ENCODE results near the gene PIK3R4.

Gene PIK3R4

GRCh38 chr3:130737622-130738021 is 9.0 kb downstream of the PIK3R4 start:
- Histone ChIP-seq H3K4me2 (ENCODE audit: low read depth, low read length, poor library complexity, severe bottlenecking) (peak overlapping the region; percentile 49), H3K4me1 (ENCODE audit: insufficient read depth, low read length, poor library complexity, severe bottlenecking) (peaks cover 24% of the 10 kb centered on the region), H3K36me3 (ENCODE audit: insufficient read depth, low read length) (peaks cover 20% of the 10 kb centered on the region; the same call in 1 of the 2 replicates), H3K9me3 (ENCODE audit: insufficient read depth, low read depth, low read length) (no peaks in the 10 kb centered on the region), H3F3A (ENCODE audit: low read depth) (no peaks in the 10 kb centered on the region), H3K79me2 (ENCODE audit: insufficient read depth, low read length) (peaks cover 47% of the 10 kb centered on the region; the same call in 1 of the 2 replicates), H2AFZ (ENCODE audit: low read length) (no peak overlapping the region), H3K9me2 (replicated peaks; ENCODE audit: low read depth, low read length) (no peaks in the 10 kb centered on the region), H4K20me1 (ENCODE audit: insufficient read depth, low read length, poor library complexity, severe bottlenecking) (peaks cover 6% of the 10 kb centered on the region), H3K4me3 (ENCODE audit: low read length, poor library complexity, severe bottlenecking) (peak overlapping the region; percentile 35), H3K9ac (ENCODE audit: low read depth, low read length, poor library complexity, severe bottlenecking) (no peak overlapping the region), H3K27me3 (ENCODE audit: insufficient read depth, low read length, poor library complexity, severe bottlenecking) (no peaks in the 10 kb centered on the region)
- TF ChIP-seq EZH2phosphoT487 (IDR thresholded peaks at IDR 0.05; ENCODE audit: borderline replicate concordance) = no peak
- no peak for TF ChIP-seq CTCF (conservative IDR thresholded peaks at IDR 0.05; ENCODE audit: low read length)

- Histone ChIP-seq H3K4me2 (ENCODE audit: low read depth, low read length, poor library complexity, severe bottlenecking) (no peak overlapping the region), H2AFZ (ENCODE audit: low read length) (no peak overlapping the region), H3K36me3 (ENCODE audit: insufficient read depth, low read length) (peaks cover 27% of the 10 kb centered on the region; the same call in 1 of the 2 replicates), H3K79me2 (ENCODE audit: insufficient read depth, low read length) (peaks cover 15% of the 10 kb centered on the region; the same call in 1 of the 2 replicates), H3K9me3 (ENCODE audit: insufficient read depth, low read depth, low read length) (no peaks in the 10 kb centered on the region), H3K4me1 (ENCODE audit: insufficient read depth, low read length, poor library complexity, severe bottlenecking) (peaks cover 5% of the 10 kb centered on the region), H4K20me1 (ENCODE audit: insufficient read depth, low read length, poor library complexity, severe bottlenecking) (no peaks in the 10 kb centered on the region), H3K4me3 (ENCODE audit: low read length, poor library complexity, severe bottlenecking) (no peak overlapping the region), H3K9ac (ENCODE audit: low read depth, low read length, poor library complexity, severe bottlenecking) (no peak overlapping the region), H3F3A (ENCODE audit: low read depth) (no peaks in the 10 kb centered on the region), H3K27me3 (ENCODE audit: insufficient read depth, low read length, poor library complexity, severe bottlenecking) (no peaks in the 10 kb centered on the region), H3K9me2 (replicated peaks; ENCODE audit: low read depth, low read length) (no peaks in the 10 kb centered on the region)
- TF ChIP-seq EZH2phosphoT487 (IDR thresholded peaks at IDR 0.05; ENCODE audit: borderline replicate concordance) (no peak), CTCF (conservative IDR thresholded peaks at IDR 0.05; ENCODE audit: low read length) (no peak)
Measured at GRCh38 chr3:130733236-130733875, 13.3 kb downstream of the PIK3R4 start.

- 0 out of 2 replicates have a peak, but pooled peaks cover 7% of the 10 kb centered on the region for H3K79me2 ChIP-seq (ENCODE audit: insufficient read depth, low read length)
- no peaks in the 10 kb centered on the region for H3K9me2 ChIP-seq (replicated peaks; ENCODE audit: low read depth, low read length)
- no peaks in the 10 kb centered on the region for H3K27me3 ChIP-seq (ENCODE audit: insufficient read depth, low read length, poor library complexity, severe bottlenecking)
- peaks cover 27% of the 10 kb centered on the region; the same call in 1 of the 2 replicates for H3K36me3 ChIP-seq (ENCODE audit: insufficient read depth, low read length)
- no peak overlapping the region for H3K4me2 ChIP-seq (ENCODE audit: low read depth, low read length, poor library complexity, severe bottlenecking)
- no peak overlapping the region for H3K9ac ChIP-seq (ENCODE audit: low read depth, low read length, poor library complexity, severe bottlenecking)
- no peak overlapping the region for H3K4me3 ChIP-seq (ENCODE audit: low read length, poor library complexity, severe bottlenecking)
- H3K4me1 ChIP-seq (ENCODE audit: insufficient read depth, low read length, poor library complexity, severe bottlenecking) = no peaks in the 10 kb centered on the region
- no peaks in the 10 kb centered on the region for H3K9me3 ChIP-seq (ENCODE audit: insufficient read depth, low read depth, low read length)
- no peaks in the 10 kb centered on the region for H3F3A ChIP-seq (ENCODE audit: low read depth)
- no peaks in the 10 kb centered on the region for H4K20me1 ChIP-seq (ENCODE audit: insufficient read depth, low read length, poor library complexity, severe bottlenecking)
- H2AFZ ChIP-seq (ENCODE audit: low read length) = no peak overlapping the region
- no peak for TF ChIP-seq EZH2phosphoT487 (IDR thresholded peaks at IDR 0.05; ENCODE audit: borderline replicate concordance)
- no peak for TF ChIP-seq CTCF (conservative IDR thresholded peaks at IDR 0.05; ENCODE audit: low read length)
Measured at GRCh38 chr3:130732501-130732900, 14.1 kb downstream of the PIK3R4 start.
